PC-9 (cell line): ENCODE results near the gene PCBP2. TPM values are rescaled to one million over a fixed set of nuclear protein-coding genes. Genes with fewer than 3 reads are reported as not detected.

ENCODE experiments used
- BruUV-seq: library from RNA; stranded (reverse); fragments of 400-500 nt; replicated peaks from 2 replicates; lab custom pipeline; 2021; lab: Mats Ljungman, UMichigan
- CTCF ChIA-PET: fragments of 300-600 bp; sonication (Branson Sonifier 250); formaldehyde crosslinking; loops from one replicate; lab custom pipeline; 2022; ENCODE audit warnings: antibody characterized with exemption; lab: Charles Lee
- POLR2A ChIA-PET: fragments of 300-600 bp; sonication (Branson Sonifier 250); formaldehyde crosslinking; loops from one replicate; lab custom pipeline; 2022; ENCODE audit warnings: antibody characterized with exemption; ENCODE audit not compliant: unreplicated experiment; lab: Charles Lee
- DNase-seq, 2 experiments: peaks; one replicate each; pipeline versions ENCODE4 v3.0.0 to v3.0.0-alpha.2; 2015 to 2022; ENCODE audit warnings: mixed read lengths in 1 of 2
- H2AFZ ChIP-seq: fragments of 200-600 bp; sonication (generic); 2 replicates; pipeline ENCODE4 v1.8.1; 2017; ENCODE audit warnings: antibody characterized with exemption
- H3F3A ChIP-seq: fragments of 200-600 bp; sonication (generic); 2 replicates; pipeline ENCODE4 v1.8.1; 2017; ENCODE audit warnings: antibody characterized with exemption, mild to moderate bottlenecking, low read depth; ENCODE audit not compliant: insufficient read depth
- H3K27ac ChIP-seq: fragments of 200-600 bp; sonication (generic); 2 replicates; pipeline ENCODE4 v1.6.1; 2016; ENCODE audit warnings: mixed run types
- H3K27me3 ChIP-seq: fragments of 200-600 bp; sonication (generic); 2 replicates; pipeline ENCODE4 v1.6.1; 2016; ENCODE audit warnings: low read depth, mixed run types; ENCODE audit not compliant: insufficient read depth
- H3K36me3 ChIP-seq: fragments of 200-600 bp; sonication (generic); 2 replicates; pipeline ENCODE4 v1.6.1; 2016; ENCODE audit warnings: low read depth, mixed run types
- H3K4me1 ChIP-seq: fragments of 200-600 bp; sonication (generic); replicated peaks from 2 replicates; pipeline ENCODE4 v1.6.1; 2016; ENCODE audit warnings: mixed run types; ENCODE audit not compliant: insufficient read depth
- H3K4me2 ChIP-seq: fragments of 200-600 bp; sonication (generic); 2 replicates; pipeline ENCODE4 v1.6.1; 2017; ENCODE audit warnings: mixed run types
- H3K4me3 ChIP-seq: fragments of 200-600 bp; sonication (generic); 2 replicates; pipeline ENCODE4 v1.6.1; 2016; ENCODE audit warnings: mixed run types
- H3K79me2 ChIP-seq: fragments of 200-600 bp; sonication (generic); 2 replicates; pipeline ENCODE4 v1.6.1; 2017; ENCODE audit warnings: low read depth, mixed run types
- H3K9me2 ChIP-seq: fragments of 200-600 bp; sonication (generic); 2 replicates; pipeline ENCODE4 v1.8.1; 2017; ENCODE audit warnings: mild to moderate bottlenecking; ENCODE audit not compliant: insufficient read depth
- H3K9me3 ChIP-seq: fragments of 200-600 bp; sonication (generic); 2 replicates; pipeline ENCODE4 v1.8.1; 2016; ENCODE audit warnings: low read depth; ENCODE audit not compliant: insufficient read depth
- H4K20me1 ChIP-seq: fragments of 200-600 bp; sonication (generic); 2 replicates; pipeline ENCODE4 v1.8.1; 2017; ENCODE audit not compliant: insufficient read depth
- CTCF ChIP-seq: fragments of 200-600 bp; sonication (generic); conservative IDR thresholded peaks from 2 replicates; pipeline ENCODE4 v1.6.1; 2017; ENCODE audit warnings: mixed run types, antibody characterized with exemption, mild to moderate bottlenecking, moderate library complexity
- EZH2 ChIP-seq: fragments of 200-600 bp; sonication (generic); IDR thresholded peaks from 2 replicates; pipeline ENCODE4 v1.8.0; 2017; ENCODE audit warnings: antibody characterized with exemption, low read depth
- intact Hi-C: fragments of 100-400 bp; cut with micrococcal nuclease; formaldehyde crosslinking; loops from one replicate; pipeline ENCODE4 v1.10.0; 2022; ENCODE audit not compliant: unreplicated experiment
- total RNA-seq: library from RNA; stranded (reverse); gene quantifications from 2 replicates; pipeline ENCODE4 v1.2.3, GENCODE V29; 2021

The PCBP2 gene
- total RNA-seq, 1 experiment from 2014 or later: 833 TPM

- Histone ChIP-seq H3K27me3 (no peaks in the 10 kb centered on the region), H3K4me2 (peak overlapping the region; percentile 5), H4K20me1 (no peaks in the 10 kb centered on the region), H3K9me3 (no peaks in the 10 kb centered on the region), H3F3A (peaks cover 34% of the 10 kb centered on the region), H3K9me2 (no peaks in the 10 kb centered on the region), H3K79me2 (no peaks in the 10 kb centered on the region), H3K27ac (no peak overlapping the region), H3K4me1 (peaks cover 25% of the 10 kb centered on the region; the same call in 1 of the 2 replicates), H3K4me3 (no peak overlapping the region), H2AFZ (no peak overlapping the region), H3K36me3 (no peaks in the 10 kb centered on the region)
- DNase-seq: peak; percentile 48 to 78
- ChIA-PET POLR2A (interaction anchor here (0.6 to 0.7 kb wide), 3 partner anchors 175 to 580 kb away, joined by 4 to 5 read pairs (median 4); no protein-coding TSS in a partner anchor), CTCF (no interaction called here)
- intact Hi-C loops: no loop called here
- no TSS peak for BruUV-seq
- TF ChIP-seq EZH2 (no peak), CTCF (no peak)
These were observed 44.2 kb downstream of the PCBP2 start for GRCh38 chr12:53495903-53496751.

GRCh38 chr12:53496752-53497032 is 44.8 kb downstream of the PCBP2 start:
- Histone ChIP-seq H3K4me3 (no peak overlapping the region), H3F3A (peaks cover 34% of the 10 kb centered on the region), H3K27ac (no peak overlapping the region), H2AFZ (no peak overlapping the region), H3K36me3 (no peaks in the 10 kb centered on the region), H3K79me2 (peaks cover 3% of the 10 kb centered on the region), H3K4me2 (peak overlapping the region; percentile 5), H3K4me1 (peaks cover 25% of the 10 kb centered on the region; the same call in 1 of the 2 replicates), H3K9me3 (no peaks in the 10 kb centered on the region), H4K20me1 (no peaks in the 10 kb centered on the region), H3K27me3 (no peaks in the 10 kb centered on the region), H3K9me2 (no peaks in the 10 kb centered on the region)
- TSS peak; percentile 20 for BruUV-seq
- DNase-seq: no peak
- ChIA-PET CTCF (interaction anchor here (0.7 kb wide), 1 partner anchor 510 kb away, joined by 3 read pairs; no protein-coding TSS in a partner anchor), POLR2A (interaction anchor here (0.7 kb wide), 1 partner anchor 398 kb away, joined by 4 read pairs; no protein-coding TSS in a partner anchor)
- TF ChIP-seq EZH2: no peak
- TF ChIP-seq CTCF: no peak
- intact Hi-C loops: no loop called here

GRCh38 chr12:53497461-53497860 is 45.6 kb downstream of the PCBP2 start:
- TF ChIP-seq CTCF (no peak), EZH2 (no peak)
- H3K9me2 ChIP-seq: no peaks in the 10 kb centered on the region
- no peak overlapping the region for H3K4me3 ChIP-seq
- no peak for DNase-seq
- H3K4me1 ChIP-seq: peaks cover 28% of the 10 kb centered on the region
- no peak overlapping the region for H2AFZ ChIP-seq
- H3K79me2 ChIP-seq: peaks cover 11% of the 10 kb centered on the region
- no peaks in the 10 kb centered on the region for H4K20me1 ChIP-seq
- H3K27ac ChIP-seq: no peak overlapping the region
- H3K36me3 ChIP-seq: no peaks in the 10 kb centered on the region
- ChIA-PET CTCF (interaction anchor here (0.7 kb wide), 1 partner anchor 511 kb away, joined by 3 read pairs; no protein-coding TSS in a partner anchor), POLR2A (no interaction called here)
- no peaks in the 10 kb centered on the region for H3K9me3 ChIP-seq
- no peaks in the 10 kb centered on the region for H3K27me3 ChIP-seq
- BruUV-seq: no TSS peak
- no peak overlapping the region for H3K4me2 ChIP-seq
- H3F3A ChIP-seq: peaks cover 31% of the 10 kb centered on the region
- intact Hi-C loops: no loop called here
